Stimulated activated CD4-positive, alpha-beta T cell treated with anti-CD3 and anti-CD28 coated beads, Interleukin-15, amount 100 ng/mL, for 1 hour (primary cell): ENCODE results near the gene F11R.
"Not testable (repeated sequence)": the region's sequence is repeated elsewhere in the genome, so short reads cannot be mapped to it uniquely, and the experiment has no call there.

Experiments
- DNase-seq, 2 donors: peaks; one replicate each; pipeline ENCODE4 v3.0.0-alpha.2; 2020; ENCODE audit warnings: low read depth in 1 of 2, low spot score in 1 of 2

F11R gene

DNA sequence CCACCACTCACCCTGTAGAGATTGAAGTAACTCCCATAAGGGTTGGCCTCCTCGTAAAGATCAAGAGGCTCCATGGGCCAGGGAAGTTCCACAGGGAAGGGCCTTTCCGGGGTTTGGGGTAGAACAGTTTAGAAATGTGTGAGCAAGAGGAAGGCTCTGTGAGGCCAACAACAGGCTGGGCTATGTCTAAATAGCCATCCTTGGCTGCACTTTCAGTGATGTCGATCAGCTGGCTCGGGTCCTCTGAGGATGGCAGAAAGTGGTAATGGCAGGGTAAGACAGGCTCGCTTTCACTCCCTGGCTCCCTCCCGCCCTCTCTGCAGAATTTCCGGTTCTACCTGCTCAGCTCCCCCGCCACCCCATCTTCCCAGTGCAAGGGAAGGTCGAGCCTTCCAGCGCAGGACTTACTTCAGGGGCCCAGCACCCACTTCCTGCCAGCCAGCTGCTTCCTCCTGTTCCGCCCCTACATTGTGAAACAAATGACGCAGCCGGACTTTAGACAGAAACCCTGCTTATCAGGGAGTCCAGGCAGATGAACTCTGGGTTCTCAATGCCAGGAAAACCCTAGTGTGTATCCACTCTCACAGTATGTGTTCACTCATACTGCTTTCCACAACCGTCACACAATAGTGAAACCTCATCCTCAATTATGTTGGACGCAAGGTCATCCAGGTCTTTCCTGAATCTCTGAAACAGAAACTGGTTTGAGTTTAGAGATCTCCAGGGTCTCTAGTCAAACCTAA, 7.3 kb downstream of the F11R start:
- peak; percentile 25 for DNase-seq

GRCh38 chr1:161013131-161013487, 7.8 kb downstream of the F11R start:
- DNase-seq = no peak

DNA sequence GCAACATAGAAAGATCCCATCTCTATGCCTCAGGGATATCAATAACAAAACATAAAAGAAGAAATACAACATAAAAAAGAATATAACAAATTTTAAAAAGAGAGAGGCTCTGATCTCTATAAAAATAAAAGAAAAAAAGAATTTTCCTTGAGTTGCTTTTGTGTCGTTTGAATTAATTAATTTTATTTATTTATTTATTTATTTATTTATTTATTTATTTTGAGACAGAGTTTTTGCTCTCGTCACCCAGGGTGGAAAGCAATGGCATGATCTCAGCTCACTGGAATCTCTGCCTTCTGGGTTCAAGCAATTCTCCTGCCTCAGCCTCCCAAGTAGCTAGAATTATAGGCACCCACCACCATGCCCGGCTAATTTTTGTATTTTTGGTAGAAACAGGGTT, 8.5 kb downstream of the F11R start:
- DNase-seq = no peak

DNA sequence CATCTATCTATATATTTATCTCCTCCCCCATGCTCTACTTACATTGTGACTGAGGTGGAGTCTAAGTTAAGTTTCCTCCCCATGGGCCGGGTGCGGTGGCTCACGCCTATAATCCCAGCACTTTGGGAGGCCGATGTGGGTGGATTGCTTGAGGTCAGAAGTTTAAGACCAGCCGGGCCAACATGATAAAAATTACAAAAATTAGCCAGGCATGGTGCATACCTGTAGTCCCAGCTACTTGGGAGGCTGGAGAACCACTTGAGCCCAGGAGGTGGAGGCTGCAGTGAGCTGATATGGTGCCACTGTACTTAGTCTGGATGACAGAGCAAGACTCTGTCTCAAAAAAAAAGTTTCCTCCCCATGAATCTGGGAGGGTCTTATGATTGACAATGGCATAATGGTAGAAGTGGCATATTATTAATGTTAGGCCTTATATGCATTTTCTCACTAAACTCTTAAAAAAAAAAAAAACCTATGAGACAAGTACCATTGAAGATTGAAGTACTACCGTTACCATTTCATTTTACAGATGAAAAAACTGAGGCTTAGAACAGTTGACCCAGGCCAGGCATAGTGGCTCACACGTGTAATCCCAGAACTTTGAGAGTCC, 11.2 kb downstream of the F11R start:
- DNase-seq = no peak

DNA sequence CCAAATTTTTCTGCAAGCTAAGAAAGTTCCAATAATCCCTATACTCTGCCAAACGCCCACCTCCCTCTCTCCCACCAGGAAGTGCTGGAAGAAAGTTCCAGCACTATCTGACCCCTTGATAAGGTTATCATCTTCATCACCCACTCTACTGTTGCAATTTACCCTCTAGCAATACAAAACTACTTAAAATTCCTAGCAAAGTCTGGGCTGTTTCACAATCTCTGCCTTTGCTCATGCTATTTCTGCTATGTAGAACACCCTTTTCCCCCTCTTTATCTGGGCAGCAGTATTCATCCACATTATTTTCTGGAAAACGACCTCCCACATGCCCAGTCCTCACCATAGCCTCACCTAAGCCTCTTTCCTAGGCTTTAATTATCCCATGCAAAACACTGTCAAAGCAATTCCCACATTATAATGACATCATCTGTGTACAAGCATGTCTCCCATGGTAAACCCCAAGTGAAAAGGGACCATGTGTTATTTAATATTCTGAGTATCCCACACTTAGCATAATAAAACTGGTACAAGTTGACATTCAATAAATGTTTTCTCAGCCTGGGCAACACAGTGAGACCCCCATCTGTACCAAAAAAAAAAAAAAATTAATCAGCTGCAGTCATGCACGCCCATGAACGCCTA, 12.0 kb downstream of the F11R start:
- DNase-seq = no peak

- no peak for DNase-seq
Measured at GRCh38 chr1:161007369-161007768, 13.6 kb downstream of the F11R start.

- DNase-seq = no peak
Measured at GRCh38 chr1:161006563-161006962, 14.4 kb downstream of the F11R start.

- DNase-seq = no peak
Measured at GRCh38 chr1:161001525-161001924, 19.4 kb downstream of the F11R start.

- no peak for DNase-seq
Measured at GRCh38 chr1:161000736-161001480, 20.0 kb downstream of the F11R start.

DNA sequence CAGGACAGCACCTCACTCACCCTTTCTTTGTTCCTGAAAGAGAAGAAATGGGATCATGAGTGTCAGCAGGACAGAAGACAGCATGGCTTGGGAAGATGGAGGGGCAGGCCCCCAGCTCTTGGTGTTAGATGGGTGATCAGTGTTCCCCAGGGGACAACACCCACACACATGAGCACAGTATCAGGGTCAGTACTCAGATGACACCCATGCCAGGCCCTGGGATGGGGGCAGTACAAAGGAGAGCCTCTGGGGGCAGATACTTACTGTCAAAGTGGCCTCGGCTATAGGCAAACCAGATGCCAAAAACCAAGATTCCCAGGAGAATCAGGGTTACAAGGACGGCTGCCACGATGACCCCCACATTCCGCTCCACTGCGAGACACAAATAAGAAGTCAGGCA, 21.6 kb downstream of the F11R start:
- DNase-seq = no peak

- peak; percentile 12 to 26 for DNase-seq
Measured at GRCh38 chr1:160997323-160998038, 23.5 kb downstream of the F11R start.

GRCh38 chr1:160996178-160996577, 24.8 kb downstream of the F11R start:
- no peak for DNase-seq

DNA sequence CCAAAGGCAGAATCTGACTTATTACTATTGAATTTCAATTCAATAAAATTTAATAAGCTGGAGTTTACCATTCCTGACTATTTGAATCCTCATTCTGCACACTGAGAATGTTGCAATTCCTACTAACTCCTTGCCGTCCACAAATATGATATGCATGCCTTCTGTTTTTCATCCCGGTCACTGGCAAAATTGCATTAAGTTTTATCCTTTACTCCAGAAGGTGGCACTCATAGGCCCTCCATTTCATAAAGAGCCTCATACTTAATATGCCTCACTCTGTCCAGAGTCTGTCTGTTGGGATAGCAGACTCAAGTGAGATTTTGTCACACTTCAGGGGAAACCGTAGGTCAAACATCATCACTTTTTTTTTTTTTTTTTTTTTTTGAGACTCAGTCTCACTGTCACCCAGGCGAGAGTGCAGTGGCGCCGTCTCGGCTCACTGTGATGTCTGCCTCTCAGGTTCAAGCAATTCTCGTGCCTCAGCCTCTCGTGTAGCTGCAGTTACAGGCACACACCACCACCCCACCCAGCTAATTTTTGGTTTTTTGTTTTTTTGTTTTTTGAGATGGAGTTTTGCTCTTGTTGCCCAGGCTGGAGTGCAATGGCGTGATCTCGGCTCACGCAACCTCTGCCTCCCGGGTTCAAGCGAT, 27.3 kb downstream of the F11R start:
- DNase-seq = no peak

DNA sequence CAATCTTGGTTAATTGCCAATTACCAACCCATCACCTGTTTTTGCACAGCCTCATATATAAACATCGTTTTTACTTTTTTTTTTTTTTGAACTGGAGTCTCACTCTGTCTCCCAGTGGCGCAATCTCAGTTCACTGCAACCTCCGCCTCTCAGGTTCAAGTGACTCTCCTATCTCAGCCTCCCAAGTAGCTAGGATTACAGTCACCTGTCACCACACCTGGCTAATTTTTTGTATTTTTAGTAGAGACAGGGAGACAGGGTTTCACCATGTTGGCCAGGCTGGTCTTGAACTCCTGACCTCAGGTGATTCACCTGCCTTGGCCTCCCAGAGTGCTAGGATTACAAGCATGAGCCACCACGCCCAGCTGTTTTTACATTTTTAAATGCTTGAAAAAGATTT, 28.9 kb downstream of the F11R start:
- not testable (repeated sequence) for DNase-seq

DNA sequence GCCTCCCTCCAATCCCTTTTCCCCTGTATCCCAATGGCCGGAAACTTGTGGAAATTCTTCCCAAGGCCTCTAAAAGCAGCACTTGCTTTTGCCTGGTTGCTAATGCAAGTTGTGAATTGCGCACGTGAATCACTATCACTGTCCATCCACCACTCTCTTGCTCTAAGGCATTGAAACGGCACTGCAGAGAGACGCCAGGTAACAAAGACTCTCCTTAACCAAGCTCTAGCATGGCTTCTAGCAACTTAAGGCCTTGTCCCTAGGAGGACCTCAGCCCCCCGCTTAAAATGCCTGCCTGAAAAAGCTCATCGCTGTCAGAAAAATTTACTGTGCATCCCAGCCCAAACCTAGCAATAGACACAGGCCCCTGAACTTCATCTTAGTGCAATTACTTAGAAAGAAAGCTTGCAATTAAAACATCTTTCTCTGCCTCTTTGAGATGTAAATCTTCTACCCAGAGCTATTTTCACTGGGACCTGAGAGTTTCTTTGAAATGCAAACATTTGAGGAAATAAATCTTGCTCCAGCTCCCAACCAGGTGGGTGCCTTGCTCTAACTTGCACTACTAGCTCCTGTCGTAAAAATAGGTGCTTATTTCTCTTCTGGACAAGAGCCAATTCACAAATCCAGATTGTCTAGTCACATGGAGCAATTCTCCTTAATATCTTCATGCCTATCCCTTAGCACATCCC, 33.4 kb downstream of the F11R start:
- no peak for DNase-seq

- DNase-seq = no peak
Measured at GRCh38 chr1:160985723-160986122, 35.2 kb downstream of the F11R start.

- no peak for DNase-seq
Measured at GRCh38 chr1:160981584-160982411, 39.2 kb downstream of the F11R start.

- no peak for DNase-seq
Measured at GRCh38 chr1:160979286-160979685, 41.7 kb downstream of the F11R start.

DNA sequence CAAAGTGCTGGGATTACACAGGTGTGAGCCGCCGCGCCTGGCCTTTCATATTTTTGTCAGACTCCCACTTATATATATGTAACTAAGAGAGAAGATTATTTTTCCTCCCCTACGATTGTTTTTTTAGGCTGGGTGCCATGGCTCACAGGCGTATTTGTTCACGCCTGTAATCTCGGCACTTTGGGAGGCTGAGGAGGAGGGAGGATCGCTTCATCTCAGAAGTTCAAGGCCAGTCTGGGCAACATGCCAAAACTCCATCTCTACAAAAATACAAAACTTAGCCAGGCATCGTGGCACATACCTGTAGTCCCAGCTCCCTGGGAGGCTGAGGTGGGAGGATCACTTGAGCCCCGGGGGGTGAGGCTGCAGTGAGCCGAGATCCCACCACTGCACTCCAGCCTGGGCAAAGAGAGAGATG, 42.4 kb downstream of the F11R start:
- DNase-seq = no peak
